Naive thymus-derived CD8-positive, alpha-beta T cell (primary cell): Measurements from ENCODE around the gene THSD7B. TPM values are rescaled to one million over a fixed set of nuclear protein-coding genes. Genes with fewer than 3 reads are reported as not detected.

ENCODE experiments used
- ATAC-seq, 2 donors: fragments of 150-1000 bp; cut with Tn5 transposase in 1 of 2; sonication (Bioruptor Pico), chemical (Tn5 transposase) in 1 of 2; 1 replicate in 1 of 2; 2 replicates in 1 of 2; pipeline ENCODE4 v1.10.0; 2021; ENCODE audit warnings: mild to moderate bottlenecking in 2 of 2, moderate library complexity in 2 of 2
- POLR2A ChIA-PET: fragments of 350-600 bp; sonication (Branson Sonifier 250); formaldehyde crosslinking; loops from one replicate; lab custom pipeline; 2021; ENCODE audit warnings: antibody characterized with exemption; lab: Charles Lee
- DNase-seq, 10 donors: peaks; one replicate each; pipeline versions ENCODE4 v3.0.0 to v3.0.0-alpha.2; 2020 to 2022
- H3K27ac Mint-ChIP-seq, 10 donors: one replicate each; pipeline ENCODE4 v1.8.0; 2020 to 2022; ENCODE audit warnings: mild to moderate bottlenecking in 10 of 10, mixed read lengths in 10 of 10, moderate library complexity in 4 of 10, inconsistent platforms in 1 of 10
- H3K27me3 Mint-ChIP-seq, 5 donors: one replicate each; pipeline ENCODE4 v1.8.0; 2021 to 2022; ENCODE audit warnings: mixed read lengths in 5 of 5
- H3K36me3 Mint-ChIP-seq, 3 donors: one replicate each; pipeline ENCODE4 v1.8.0; 2020 to 2022; ENCODE audit warnings: mixed read lengths in 3 of 3, mild to moderate bottlenecking in 2 of 3, inconsistent platforms in 1 of 3
- H3K4me1 Mint-ChIP-seq, 4 donors: one replicate each; pipeline ENCODE4 v1.8.0; 2021 to 2022; ENCODE audit warnings: mixed read lengths in 4 of 4
- H3K4me3 Mint-ChIP-seq, 10 donors: one replicate each; pipeline ENCODE4 v1.8.0; 2020 to 2022; ENCODE audit warnings: mild to moderate bottlenecking in 10 of 10, mixed read lengths in 10 of 10, moderate library complexity in 6 of 10, inconsistent platforms in 1 of 10
- H3K9me3 Mint-ChIP-seq, 9 donors: one replicate each; pipeline ENCODE4 v1.8.0; 2020 to 2022; ENCODE audit warnings: mixed read lengths in 9 of 9, mild to moderate bottlenecking in 3 of 9, inconsistent platforms in 1 of 9, moderate library complexity in 1 of 9
- polyA plus RNA-seq, 3 donors: library from polyadenylated mRNA; unstranded; fragments of 300-500 nt; fragmentation: Illumina TruSeq; gene quantifications; one replicate each; pipeline ENCODE4 v1.2.3, GENCODE V29; 2021
- total RNA-seq, 8 experiments: library from RNA in 2 of 8; stranded (reverse) in 2 of 8; gene quantifications; one replicate each; pipeline ENCODE4 v1.2.3 and lab custom pipeline; 2021 to 2026

THSD7B gene
- total and polyA plus RNA-seq, 5 experiments from 2014 or later: not detected

- H3K27ac Mint-ChIP-seq: no peak overlapping the region
- ATAC-seq: no peak
Measured at GRCh38 chr2:136769871-136770270, 4.5 kb downstream of the THSD7B start.

GRCh38 chr2:136770384-136770783 is 5.0 kb downstream of the THSD7B start:
- POLR2A ChIA-PET: no interaction called here
- H3K27ac Mint-ChIP-seq: no peak overlapping the region
- H3K27me3 Mint-ChIP-seq: peaks cover 18 to 52% (median 23%) of the 10 kb centered on the region in 5 donors
- no peak overlapping the region for H3K4me3 Mint-ChIP-seq
- H3K4me1 Mint-ChIP-seq: peaks cover 0 to 3% (median under 1%) of the 10 kb centered on the region in 4 donors
- H3K9me3 Mint-ChIP-seq: peaks cover 0 to 5% (median 0%) of the 10 kb centered on the region in 9 donors
- ATAC-seq (no peak), DNase-seq (no peak)
- no peaks in the 10 kb centered on the region for H3K36me3 Mint-ChIP-seq

More at GRCh38 chr2:136769871-136770270, 4.5 kb downstream of the THSD7B start:
- no peaks in the 10 kb centered on the region for H3K36me3 Mint-ChIP-seq
- DNase-seq: no peak
- POLR2A ChIA-PET: no interaction called here
- no peak overlapping the region for H3K4me3 Mint-ChIP-seq
- peaks cover 21 to 52% (median 23%) of the 10 kb centered on the region in 5 donors for H3K27me3 Mint-ChIP-seq
- H3K9me3 Mint-ChIP-seq: peaks cover 0 to 5% (median 0%) of the 10 kb centered on the region in 9 donors
- peaks cover 0 to 5% (median 1%) of the 10 kb centered on the region in 4 donors for H3K4me1 Mint-ChIP-seq

DNA sequence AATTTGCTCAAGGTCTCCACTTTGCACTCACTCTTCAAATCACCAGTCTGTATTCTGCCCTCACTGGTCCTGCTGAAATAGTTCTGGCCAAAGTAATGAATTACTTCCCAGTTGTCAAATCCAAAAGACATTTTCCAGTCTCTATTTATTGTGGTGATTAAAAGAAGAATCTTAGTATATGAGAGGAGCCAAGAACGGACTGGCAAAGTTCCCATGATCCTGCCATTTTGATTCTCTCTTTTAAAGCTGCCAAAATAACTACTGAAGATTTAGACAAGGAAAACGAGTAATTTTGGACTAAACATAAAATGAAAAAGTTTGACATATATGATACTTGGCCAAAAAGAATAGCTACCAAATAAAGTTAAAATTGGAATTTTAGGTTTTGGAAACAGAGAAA is 12.0 kb downstream of the THSD7B start:
- no peak for ATAC-seq
- Mint-ChIP-seq H3K4me1 (no peaks in the 10 kb centered on the region), H3K27me3 (peaks cover 7 to 41% (median 17%) of the 10 kb centered on the region in 5 donors), H3K36me3 (no peaks in the 10 kb centered on the region), H3K9me3 (peaks cover 0 to 5% (median 0%) of the 10 kb centered on the region in 9 donors), H3K27ac (no peak overlapping the region), H3K4me3 (no peak overlapping the region)
- no peak for DNase-seq
- POLR2A ChIA-PET: no interaction called here

DNA sequence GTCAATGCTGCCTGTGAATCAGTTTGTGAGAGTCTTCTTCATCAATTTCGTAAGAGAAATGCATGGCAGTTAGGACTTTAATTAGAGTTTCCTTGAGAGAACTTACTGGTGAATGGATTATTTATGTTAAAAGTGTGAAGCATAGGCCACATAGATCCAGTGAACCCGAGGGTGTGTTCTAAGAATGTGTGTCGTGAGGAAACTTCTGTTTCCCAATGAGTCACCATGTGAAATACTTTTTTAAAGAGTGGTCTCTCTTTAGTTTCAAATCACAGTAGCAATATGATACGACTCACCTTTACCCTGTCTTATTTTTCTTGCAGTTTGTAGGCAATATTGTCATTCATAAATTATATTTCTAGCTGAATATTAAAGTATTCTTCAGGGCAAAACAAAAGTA is 18.5 kb downstream of the THSD7B start:
- Mint-ChIP-seq H3K27me3 (peaks cover 8 to 37% (median 11%) of the 10 kb centered on the region in 5 donors), H3K36me3 (no peaks in the 10 kb centered on the region), H3K27ac (no peak overlapping the region), H3K9me3 (peaks cover 0 to 1% (median 0%) of the 10 kb centered on the region in 9 donors), H3K4me3 (no peak overlapping the region), H3K4me1 (no peaks in the 10 kb centered on the region)
- DNase-seq: no peak
- POLR2A ChIA-PET: no interaction called here
- no peak for ATAC-seq

DNA sequence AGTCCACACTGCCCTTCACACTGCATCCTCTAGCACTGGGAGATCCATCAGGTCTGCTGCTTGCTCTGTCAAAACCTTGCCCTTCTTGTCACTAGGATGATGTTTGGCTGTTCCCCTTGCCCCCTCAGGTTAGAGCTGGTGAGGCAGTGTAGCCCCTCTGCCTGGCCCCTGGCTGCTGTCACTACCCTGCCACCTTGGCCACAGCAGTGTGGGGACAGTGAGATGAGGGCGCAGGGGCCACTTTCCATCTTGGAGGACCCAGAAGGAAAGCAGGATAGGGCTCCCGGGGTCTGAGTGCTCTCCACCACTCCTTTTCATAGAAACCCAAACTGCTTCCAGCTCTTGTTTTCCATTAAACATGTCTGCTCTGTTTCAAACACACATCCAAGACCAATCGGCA is 19.9 kb downstream of the THSD7B start:
- no peak overlapping the region for H3K4me3 Mint-ChIP-seq
- peaks cover 8 to 37% (median 11%) of the 10 kb centered on the region in 5 donors for H3K27me3 Mint-ChIP-seq
- H3K9me3 Mint-ChIP-seq: peaks cover 0 to 4% (median 0%) of the 10 kb centered on the region in 9 donors
- H3K36me3 Mint-ChIP-seq: no peaks in the 10 kb centered on the region
- DNase-seq (no peak), ATAC-seq (no peak)
- POLR2A ChIA-PET: no interaction called here
- H3K27ac Mint-ChIP-seq: no peak overlapping the region
- no peaks in the 10 kb centered on the region for H3K4me1 Mint-ChIP-seq

DNA sequence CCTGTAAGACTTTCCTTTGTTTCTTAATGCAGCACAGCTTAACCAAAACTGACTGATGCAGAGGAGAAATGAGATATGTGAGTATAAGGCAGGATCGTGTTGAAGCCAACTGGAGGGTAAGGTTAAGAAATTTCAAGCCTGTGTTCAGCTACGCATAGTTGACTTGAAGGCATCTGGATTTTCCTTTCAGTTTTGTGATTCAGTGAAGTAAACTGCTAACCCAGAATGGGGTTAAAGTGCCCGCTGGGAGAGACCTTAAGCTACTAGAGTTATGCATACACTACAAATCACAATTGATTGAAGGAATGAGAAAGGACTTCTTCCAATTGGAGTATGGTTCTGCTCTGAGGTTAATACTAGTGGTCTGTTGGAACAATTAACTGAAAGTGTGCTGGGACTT is 22.6 kb downstream of the THSD7B start:
- Mint-ChIP-seq H3K27ac (no peak overlapping the region), H3K4me1 (no peaks in the 10 kb centered on the region), H3K9me3 (peaks cover 0 to 4% (median 0%) of the 10 kb centered on the region in 9 donors), H3K4me3 (no peak overlapping the region), H3K27me3 (peaks cover 3 to 35% (median 6%) of the 10 kb centered on the region in 5 donors), H3K36me3 (no peaks in the 10 kb centered on the region)
- POLR2A ChIA-PET: no interaction called here
- ATAC-seq: no peak
- DNase-seq: no peak

- POLR2A ChIA-PET: no interaction called here
- ATAC-seq (no peak), DNase-seq (no peak)
- Mint-ChIP-seq H3K27me3 (peaks cover 0 to 51% (median 4%) of the 10 kb centered on the region in 5 donors), H3K4me3 (no peak overlapping the region), H3K36me3 (no peaks in the 10 kb centered on the region), H3K9me3 (peaks cover 0 to under 1% (median 0%) of the 10 kb centered on the region in 9 donors), H3K4me1 (no peaks in the 10 kb centered on the region), H3K27ac (no peak overlapping the region)
Measured at GRCh38 chr2:136796339-136796738, 31.0 kb downstream of the THSD7B start.

DNA sequence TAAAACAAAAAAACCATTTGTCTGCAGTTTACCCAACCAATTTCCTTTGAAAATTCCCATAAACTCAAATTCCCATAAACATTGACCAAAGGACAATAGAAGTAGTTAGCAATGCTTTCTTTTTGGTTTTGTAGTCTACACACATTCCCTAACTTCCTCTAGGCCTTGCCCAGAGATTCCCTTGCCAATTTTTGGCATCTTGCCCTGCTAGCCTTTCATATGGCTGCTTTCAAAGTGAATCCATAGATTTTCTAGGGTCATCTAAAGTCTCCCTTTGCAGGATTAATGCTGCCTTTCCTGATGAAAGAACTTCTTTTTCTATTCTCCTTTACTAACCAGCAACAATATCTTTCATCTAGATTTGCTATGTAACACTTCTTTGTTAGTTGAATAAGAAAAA is 33.4 kb downstream of the THSD7B start:
- peaks cover 4 to 45% (median 7%) of the 10 kb centered on the region in 5 donors for H3K27me3 Mint-ChIP-seq
- DNase-seq (no peak), ATAC-seq (no peak)
- POLR2A ChIA-PET: no interaction called here
- no peaks in the 10 kb centered on the region for H3K4me1 Mint-ChIP-seq
- H3K9me3 Mint-ChIP-seq: peaks cover 0 to 3% (median 0%) of the 10 kb centered on the region in 9 donors
- no peak overlapping the region for H3K27ac Mint-ChIP-seq
- H3K4me3 Mint-ChIP-seq: no peak overlapping the region
- H3K36me3 Mint-ChIP-seq: no peaks in the 10 kb centered on the region

GRCh38 chr2:136801661-136802060 is 36.3 kb downstream of the THSD7B start:
- no peak for ATAC-seq
- H3K4me1 Mint-ChIP-seq: no peaks in the 10 kb centered on the region
- no peaks in the 10 kb centered on the region for H3K36me3 Mint-ChIP-seq
- peak overlapping the region in 1 of 10 donors; percentile 18 for H3K27ac Mint-ChIP-seq
- no peak overlapping the region for H3K4me3 Mint-ChIP-seq
- peaks cover 0 to 3% (median 0%) of the 10 kb centered on the region in 9 donors for H3K9me3 Mint-ChIP-seq
- POLR2A ChIA-PET: no interaction called here
- H3K27me3 Mint-ChIP-seq: peaks cover 2 to 35% (median 7%) of the 10 kb centered on the region in 5 donors
- DNase-seq: no peak

DNA sequence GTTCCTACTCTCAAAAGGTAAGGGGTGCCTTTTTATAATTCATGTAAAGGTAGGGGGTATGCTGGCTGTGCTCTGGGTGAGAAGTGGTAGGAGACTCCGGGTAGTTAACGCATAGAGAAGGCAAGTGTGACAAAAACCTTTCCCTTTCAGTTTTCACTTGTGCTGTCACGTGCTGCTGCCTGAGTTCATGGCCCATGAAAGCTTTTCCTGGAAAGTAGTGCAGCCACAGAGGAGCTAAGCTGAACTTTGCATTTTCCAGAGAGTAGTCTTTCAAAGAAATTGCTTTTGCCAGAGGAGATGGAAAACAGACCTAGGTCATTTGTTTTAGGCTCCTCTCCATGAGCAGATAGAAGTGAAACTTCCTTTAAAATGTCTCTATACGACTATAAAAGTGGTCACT is 44.7 kb downstream of the THSD7B start:
- POLR2A ChIA-PET: no interaction called here
- H3K4me1 Mint-ChIP-seq: no peaks in the 10 kb centered on the region
- no peak overlapping the region for H3K4me3 Mint-ChIP-seq
- H3K36me3 Mint-ChIP-seq: no peaks in the 10 kb centered on the region
- no peak overlapping the region for H3K27ac Mint-ChIP-seq
- peaks cover 0 to 10% (median 3%) of the 10 kb centered on the region in 5 donors for H3K27me3 Mint-ChIP-seq
- peaks cover 0 to 3% (median 0%) of the 10 kb centered on the region in 9 donors for H3K9me3 Mint-ChIP-seq
- ATAC-seq (no peak), DNase-seq (no peak)

DNA sequence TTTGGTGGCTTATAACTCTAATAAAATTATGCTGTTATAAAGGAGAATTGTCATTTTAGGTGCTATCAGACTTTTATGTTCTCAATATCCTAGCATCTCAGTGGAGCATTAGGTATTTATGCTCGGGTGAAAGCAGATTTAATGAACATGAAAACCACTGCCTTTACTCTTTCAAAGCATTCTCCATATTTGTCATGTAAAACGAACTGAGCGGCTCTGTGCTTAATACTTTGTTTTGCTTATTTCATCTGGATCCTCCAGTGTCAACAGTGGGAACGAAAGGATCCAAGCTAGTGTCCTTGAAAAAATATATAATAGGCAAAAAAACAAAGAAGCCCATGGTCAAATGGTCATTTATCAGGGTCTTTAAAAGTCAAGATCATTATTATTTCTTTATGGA is 53.5 kb downstream of the THSD7B start:
- peaks cover 0 to 13% (median 5%) of the 10 kb centered on the region in 5 donors for H3K27me3 Mint-ChIP-seq
- H3K9me3 Mint-ChIP-seq: peaks cover 0 to 4% (median 1%) of the 10 kb centered on the region in 9 donors
- H3K4me3 Mint-ChIP-seq: no peak overlapping the region
- DNase-seq (no peak), ATAC-seq (no peak)
- H3K27ac Mint-ChIP-seq: no peak overlapping the region
- POLR2A ChIA-PET: no interaction called here
- no peaks in the 10 kb centered on the region for H3K4me1 Mint-ChIP-seq
- H3K36me3 Mint-ChIP-seq: no peaks in the 10 kb centered on the region

DNA sequence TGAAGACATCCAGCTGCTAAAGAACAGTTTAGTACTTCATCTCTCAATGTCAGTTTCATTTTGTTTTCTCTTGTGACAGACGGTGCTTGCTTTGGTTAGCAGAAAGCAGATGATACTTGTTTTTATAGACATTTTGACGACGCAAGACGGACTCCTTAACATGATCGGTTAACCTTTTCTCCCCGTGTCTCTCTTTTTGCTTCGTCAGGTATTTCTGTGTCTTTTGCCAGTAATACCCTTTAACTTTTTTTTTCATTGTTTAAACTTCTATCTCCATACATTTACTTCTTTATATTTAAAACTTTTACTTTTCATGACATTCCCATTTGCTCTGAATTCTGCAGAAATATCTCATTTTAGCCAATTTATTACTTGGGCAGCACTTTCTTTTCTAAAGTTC is 57.9 kb downstream of the THSD7B start:
- no peak for ATAC-seq
- H3K27ac Mint-ChIP-seq: no peak overlapping the region

GRCh38 chr2:136828162-136828561 is 62.8 kb downstream of the THSD7B start:
- H3K9me3 Mint-ChIP-seq: peaks cover 0 to 9% (median 0%) of the 10 kb centered on the region in 9 donors
- no peak for DNase-seq
- no peaks in the 10 kb centered on the region for H3K36me3 Mint-ChIP-seq
- H3K4me3 Mint-ChIP-seq: no peak overlapping the region
- H3K27ac Mint-ChIP-seq: no peak overlapping the region
- POLR2A ChIA-PET: no interaction called here
- no peak for ATAC-seq
- H3K4me1 Mint-ChIP-seq: no peaks in the 10 kb centered on the region
- peaks cover 1 to 10% (median 5%) of the 10 kb centered on the region in 5 donors for H3K27me3 Mint-ChIP-seq

More for the DNA sequence above, 57.9 kb downstream of the THSD7B start:
- DNase-seq: no peak
- Mint-ChIP-seq H3K4me1 (no peaks in the 10 kb centered on the region), H3K27me3 (peaks cover 4 to 13% (median 5%) of the 10 kb centered on the region in 5 donors), H3K9me3 (peaks cover 0 to 2% (median under 1%) of the 10 kb centered on the region in 9 donors), H3K4me3 (no peak overlapping the region), H3K36me3 (no peaks in the 10 kb centered on the region)
- POLR2A ChIA-PET: no interaction called here

GRCh38 chr2:136828774-136829173 is 63.4 kb downstream of the THSD7B start:
- DNase-seq (no peak), ATAC-seq (no peak)
- Mint-ChIP-seq H3K27ac (no peak overlapping the region), H3K36me3 (no peaks in the 10 kb centered on the region), H3K4me1 (no peaks in the 10 kb centered on the region), H3K27me3 (peaks cover 1 to 10% (median 6%) of the 10 kb centered on the region in 5 donors), H3K4me3 (no peak overlapping the region), H3K9me3 (peaks cover 0 to 9% (median 0%) of the 10 kb centered on the region in 9 donors)
- POLR2A ChIA-PET: no interaction called here
